SK-N-SH treated with all-trans-retinoic acid at 6 μM for 48 hours (cell line): ENCODE data around the gene C10orf105.

Experiments used
- ATAC-seq: fragments of 200-7000 bp; cut with Tn5 transposase; 3 replicates; pipeline ENCODE4 v1.9.1; 2020; ENCODE audit warnings: mild to moderate bottlenecking, moderate library complexity
- ARNTL ChIP-seq: fragments of 450-650 bp; formaldehyde crosslinking; IDR thresholded peaks from 2 replicates; pipeline ENCODE4 v1.5.0; 2020; ENCODE audit warnings: low read depth, mild to moderate bottlenecking, moderate library complexity, borderline replicate concordance
- BACH2 ChIP-seq: fragments of 250-450 bp; sonication (Bioruptor Pico); IDR thresholded peaks from 2 replicates; pipeline ENCODE4 v1.9.0; 2021; ENCODE audit warnings: mild to moderate bottlenecking, borderline replicate concordance
- CSDC2 ChIP-seq: fragments of 250-450 bp; sonication (Bioruptor Pico); IDR thresholded peaks from 2 replicates; pipeline ENCODE4 v1.5.0; 2020; ENCODE audit warnings: mild to moderate bottlenecking, moderate library complexity
- CSRNP3 ChIP-seq: fragments of 250-450 bp; sonication (Bioruptor Pico); IDR thresholded peaks from 2 replicates; pipeline ENCODE4 v1.5.1; 2021; ENCODE audit warnings: mild to moderate bottlenecking, moderate library complexity
- ESRRG ChIP-seq: fragments of 250-450 bp; sonication (Bioruptor Pico); IDR thresholded peaks from 2 replicates; pipeline ENCODE4 v1.6.1; 2021; ENCODE audit warnings: mild to moderate bottlenecking
- GLIS3 ChIP-seq: fragments of 250-450 bp; sonication (Bioruptor Pico); IDR thresholded peaks from 2 replicates; pipeline ENCODE4 v1.5.0; 2020; ENCODE audit warnings: mild to moderate bottlenecking, moderate library complexity
- ISL1 ChIP-seq: fragments of 250-450 bp; sonication (Bioruptor Pico); IDR thresholded peaks from 2 replicates; pipeline ENCODE4 v2.1.2; 2022; ENCODE audit warnings: mild to moderate bottlenecking, moderate library complexity
- OSR1 ChIP-seq: fragments of 250-450 bp; sonication (Bioruptor Pico); IDR thresholded peaks from 2 replicates; pipeline ENCODE4 v1.8.0; 2022; ENCODE audit warnings: moderate library complexity, mild to moderate bottlenecking, inconsistent platforms
- PPARA ChIP-seq: fragments of 250-450 bp; sonication (Bioruptor Pico); IDR thresholded peaks from 2 replicates; pipeline ENCODE4 v1.5.0; 2020; ENCODE audit warnings: mild to moderate bottlenecking, borderline replicate concordance
- RARB ChIP-seq: fragments of 250-450 bp; sonication (Bioruptor Pico); IDR thresholded peaks from 2 replicates; pipeline ENCODE4 v1.8.0; 2021; ENCODE audit warnings: mild to moderate bottlenecking, moderate library complexity
- SNAI2 ChIP-seq: fragments of 250-450 bp; sonication (Bioruptor Pico); IDR thresholded peaks from 2 replicates; pipeline ENCODE4 v1.5.0; 2020; ENCODE audit warnings: mild to moderate bottlenecking, moderate library complexity
- TOX ChIP-seq: fragments of 250-450 bp; sonication (Bioruptor Pico); IDR thresholded peaks from 2 replicates; pipeline ENCODE4 v1.8.0; 2021; ENCODE audit warnings: mild to moderate bottlenecking, moderate library complexity, borderline replicate concordance
- TSHZ2 ChIP-seq: fragments of 250-450 bp; sonication (Bioruptor Pico); IDR thresholded peaks from 2 replicates; pipeline ENCODE4 v1.5.0; 2020; ENCODE audit warnings: mild to moderate bottlenecking, moderate library complexity
- ZC3H10 ChIP-seq: fragments of 250-450 bp; sonication (Bioruptor Pico); IDR thresholded peaks from 2 replicates; pipeline ENCODE4 v1.5.1; 2021; ENCODE audit warnings: mild to moderate bottlenecking, moderate library complexity
- ZFP3 ChIP-seq: fragments of 250-450 bp; sonication (Bioruptor Pico); IDR thresholded peaks from 2 replicates; pipeline ENCODE4 v1.5.0; 2020; ENCODE audit warnings: mild to moderate bottlenecking, moderate library complexity
- ZFP30 ChIP-seq: fragments of 450-650 bp; formaldehyde crosslinking; IDR thresholded peaks from 2 replicates; pipeline ENCODE4 v1.5.0; 2022; ENCODE audit warnings: mild to moderate bottlenecking, moderate library complexity
- ZNF565 ChIP-seq: fragments of 450-650 bp; formaldehyde crosslinking; conservative IDR thresholded peaks from 2 replicates; pipeline ENCODE4 v1.5.0; 2020; ENCODE audit warnings: low read depth, mild to moderate bottlenecking, moderate library complexity
- ZNF70 ChIP-seq: fragments of 450-650 bp; formaldehyde crosslinking; IDR thresholded peaks from 2 replicates; pipeline ENCODE4 v1.5.0; 2020; ENCODE audit warnings: mild to moderate bottlenecking, moderate library complexity
- ZNF8 ChIP-seq: fragments of 450-650 bp; formaldehyde crosslinking; IDR thresholded peaks from 2 replicates; pipeline ENCODE4 v1.5.0; 2020; ENCODE audit warnings: mild to moderate bottlenecking, moderate library complexity
- TF ChIP-seq, protein P1 (sequence below): fragments of 250-450 bp; sonication (Bioruptor Pico); IDR thresholded peaks from 2 replicates; pipeline ENCODE4 v1.8.0; 2021; ENCODE audit warnings: low read depth, mild to moderate bottlenecking, moderate library complexity, borderline replicate concordance
- TF ChIP-seq, protein P2 (sequence below): fragments of 250-450 bp; sonication (Bioruptor Pico); IDR thresholded peaks from 2 replicates; pipeline ENCODE4 v1.5.1; 2020; ENCODE audit warnings: low read depth, mild to moderate bottlenecking, moderate library complexity
- TF ChIP-seq, protein P3 (sequence below): fragments of 250-450 bp; sonication (Bioruptor Pico); IDR thresholded peaks from 2 replicates; pipeline ENCODE4 v1.8.0; 2020; ENCODE audit warnings: mild to moderate bottlenecking, moderate library complexity, borderline replicate concordance

Gene C10orf105

DNA sequence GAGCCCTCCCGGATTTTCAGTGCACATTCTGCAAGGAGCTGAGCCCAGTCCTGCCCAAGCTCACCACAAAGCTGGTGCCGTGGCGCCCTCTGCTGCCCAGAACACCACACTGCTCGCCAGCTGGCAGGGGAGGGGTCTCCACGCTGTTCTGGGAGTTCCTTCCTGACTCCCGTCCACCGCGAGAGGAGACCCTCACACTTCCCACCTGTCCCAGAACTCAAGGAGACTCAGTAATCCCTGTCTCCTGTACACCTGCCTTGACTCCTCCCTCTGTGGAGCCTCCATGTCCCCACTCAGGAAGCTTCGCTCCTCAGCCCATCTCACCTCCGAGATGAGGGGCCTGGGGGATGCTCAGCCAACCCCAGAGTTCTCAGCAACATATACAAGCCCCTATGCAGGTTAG lies 11.3 kb downstream of the C10orf105 start:
- peak; percentile 83 for ATAC-seq
- TF ChIP-seq ARNTL: no peak
- no peak for TF ChIP-seq OSR1 (CRISPR knock-in tag)
- no peak for TF ChIP-seq CSRNP3 (CRISPR knock-in tag)
- no peak for TF ChIP-seq ZFP3 (CRISPR knock-in tag)
- TF ChIP-seq ZNF8: no peak
- TF ChIP-seq ISL1: no peak
- TF ChIP-seq TOX (CRISPR knock-in tag): no peak
- no peak for TF ChIP-seq ZNF70
- TF ChIP-seq, protein P1, sequence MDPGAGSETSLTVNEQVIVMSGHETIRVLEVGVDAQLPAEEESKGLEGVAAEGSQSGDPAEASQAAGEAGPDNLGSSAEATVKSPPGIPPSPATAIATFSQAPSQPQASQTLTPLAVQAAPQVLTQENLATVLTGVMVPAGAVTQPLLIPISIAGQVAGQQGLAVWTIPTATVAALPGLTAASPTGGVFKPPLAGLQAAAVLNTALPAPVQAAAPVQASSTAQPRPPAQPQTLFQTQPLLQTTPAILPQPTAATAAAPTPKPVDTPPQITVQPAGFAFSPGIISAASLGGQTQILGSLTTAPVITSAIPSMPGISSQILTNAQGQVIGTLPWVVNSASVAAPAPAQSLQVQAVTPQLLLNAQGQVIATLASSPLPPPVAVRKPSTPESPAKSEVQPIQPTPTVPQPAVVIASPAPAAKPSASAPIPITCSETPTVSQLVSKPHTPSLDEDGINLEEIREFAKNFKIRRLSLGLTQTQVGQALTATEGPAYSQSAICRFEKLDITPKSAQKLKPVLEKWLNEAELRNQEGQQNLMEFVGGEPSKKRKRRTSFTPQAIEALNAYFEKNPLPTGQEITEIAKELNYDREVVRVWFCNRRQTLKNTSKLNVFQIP (CRISPR knock-in tag): no peak
- TF ChIP-seq ESRRG: no peak
- no peak for TF ChIP-seq PPARA (CRISPR knock-in tag)
- TF ChIP-seq, protein P2, sequence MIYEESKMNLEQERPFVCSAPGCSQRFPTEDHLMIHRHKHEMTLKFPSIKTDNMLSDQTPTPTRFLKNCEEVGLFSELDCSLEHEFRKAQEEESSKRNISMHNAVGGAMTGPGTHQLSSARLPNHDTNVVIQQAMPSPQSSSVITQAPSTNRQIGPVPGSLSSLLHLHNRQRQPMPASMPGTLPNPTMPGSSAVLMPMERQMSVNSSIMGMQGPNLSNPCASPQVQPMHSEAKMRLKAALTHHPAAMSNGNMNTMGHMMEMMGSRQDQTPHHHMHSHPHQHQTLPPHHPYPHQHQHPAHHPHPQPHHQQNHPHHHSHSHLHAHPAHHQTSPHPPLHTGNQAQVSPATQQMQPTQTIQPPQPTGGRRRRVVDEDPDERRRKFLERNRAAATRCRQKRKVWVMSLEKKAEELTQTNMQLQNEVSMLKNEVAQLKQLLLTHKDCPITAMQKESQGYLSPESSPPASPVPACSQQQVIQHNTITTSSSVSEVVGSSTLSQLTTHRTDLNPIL (CRISPR knock-in tag): no peak
- no peak for TF ChIP-seq GLIS3
- no peak for TF ChIP-seq BACH2 (CRISPR knock-in tag)
- TF ChIP-seq ZNF565: no peak
- no peak for TF ChIP-seq ZC3H10 (CRISPR knock-in tag)
- TF ChIP-seq RARB (CRISPR knock-in tag): no peak
- TF ChIP-seq CSDC2 (CRISPR knock-in tag): no peak
- no peak for TF ChIP-seq ZFP30
- TF ChIP-seq SNAI2 (CRISPR knock-in tag): no peak

DNA sequence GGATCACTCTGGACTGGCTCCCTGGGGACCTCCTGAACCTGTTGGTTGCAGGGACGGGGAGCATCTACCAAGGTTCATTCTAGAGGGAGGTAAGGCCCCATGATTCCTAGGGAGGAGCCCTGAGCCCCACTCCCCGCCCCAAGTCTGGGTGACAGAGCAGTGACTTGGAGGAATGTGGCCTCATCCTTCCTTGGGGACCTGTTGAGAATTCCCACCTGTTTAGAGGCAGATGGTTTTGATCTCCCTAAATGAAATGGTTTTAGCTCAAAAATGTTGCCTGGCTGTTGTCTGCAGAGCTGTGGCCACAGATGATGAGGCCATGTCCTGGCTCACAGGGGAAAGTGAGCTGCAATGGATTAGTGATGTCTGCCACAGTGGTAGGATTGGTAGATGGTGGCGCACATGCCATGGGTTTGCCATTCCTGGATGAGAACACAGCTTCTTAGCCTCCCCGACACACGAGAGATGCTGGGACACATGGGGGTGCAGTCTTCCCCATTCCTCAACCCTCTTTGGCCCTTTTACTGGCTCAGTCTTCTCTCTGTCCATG lies 12.3 kb downstream of the C10orf105 start:
- ATAC-seq: no peak
- TF ChIP-seq, protein P3, sequence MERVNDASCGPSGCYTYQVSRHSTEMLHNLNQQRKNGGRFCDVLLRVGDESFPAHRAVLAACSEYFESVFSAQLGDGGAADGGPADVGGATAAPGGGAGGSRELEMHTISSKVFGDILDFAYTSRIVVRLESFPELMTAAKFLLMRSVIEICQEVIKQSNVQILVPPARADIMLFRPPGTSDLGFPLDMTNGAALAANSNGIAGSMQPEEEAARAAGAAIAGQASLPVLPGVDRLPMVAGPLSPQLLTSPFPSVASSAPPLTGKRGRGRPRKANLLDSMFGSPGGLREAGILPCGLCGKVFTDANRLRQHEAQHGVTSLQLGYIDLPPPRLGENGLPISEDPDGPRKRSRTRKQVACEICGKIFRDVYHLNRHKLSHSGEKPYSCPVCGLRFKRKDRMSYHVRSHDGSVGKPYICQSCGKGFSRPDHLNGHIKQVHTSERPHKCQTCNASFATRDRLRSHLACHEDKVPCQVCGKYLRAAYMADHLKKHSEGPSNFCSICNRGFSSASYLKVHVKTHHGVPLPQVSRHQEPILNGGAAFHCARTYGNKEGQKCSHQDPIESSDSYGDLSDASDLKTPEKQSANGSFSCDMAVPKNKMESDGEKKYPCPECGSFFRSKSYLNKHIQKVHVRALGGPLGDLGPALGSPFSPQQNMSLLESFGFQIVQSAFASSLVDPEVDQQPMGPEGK (CRISPR knock-in tag): no peak
- TF ChIP-seq CSDC2 (CRISPR knock-in tag): no peak
- TF ChIP-seq ZNF8: no peak
- TF ChIP-seq RARB (CRISPR knock-in tag): no peak
- no peak for TF ChIP-seq ZNF70
- TF ChIP-seq TSHZ2 (CRISPR knock-in tag): no peak

DNA sequence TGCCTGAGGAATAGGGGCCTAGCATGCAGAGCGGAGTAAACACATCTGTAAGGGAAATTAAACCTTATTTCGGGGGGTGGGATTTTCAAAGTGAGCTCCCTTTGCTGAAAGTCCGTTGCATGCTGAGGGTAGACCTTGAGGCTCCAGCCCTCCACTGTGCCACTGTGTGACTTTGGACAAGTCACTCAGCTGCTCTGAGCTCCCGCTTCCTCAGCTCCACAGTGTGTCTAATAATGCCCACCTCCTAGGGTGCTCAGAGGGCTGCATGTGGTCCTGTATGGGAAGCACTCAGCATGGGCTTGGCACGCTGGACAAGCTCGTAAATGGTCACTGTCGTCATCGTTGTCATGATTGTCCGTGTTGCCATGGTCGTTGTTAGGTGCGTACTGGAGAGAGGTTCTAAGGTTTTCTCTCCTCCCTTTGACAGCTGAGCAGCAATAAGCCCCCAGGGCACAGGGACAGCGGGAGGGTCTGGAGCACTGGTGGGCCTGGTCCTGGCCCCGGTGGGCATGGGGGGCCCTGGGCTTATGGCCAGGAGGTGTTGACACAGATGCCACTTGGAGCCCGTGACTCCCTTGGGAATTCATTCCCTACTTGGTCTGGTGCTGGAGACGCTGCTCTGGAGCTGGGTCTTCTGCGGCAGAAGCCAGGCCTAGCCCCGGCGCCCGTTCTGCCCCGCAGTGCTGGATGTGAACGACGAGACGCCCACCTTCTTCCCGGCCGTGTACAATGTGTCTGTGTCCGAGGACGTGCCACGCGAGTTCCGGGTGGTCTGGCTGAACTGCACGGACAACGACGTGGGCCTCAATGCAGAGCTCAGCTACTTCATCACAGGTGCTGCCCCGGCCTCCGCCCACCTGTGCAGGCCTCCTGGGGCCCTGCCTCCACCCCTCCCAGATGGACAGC lies 13.1 kb downstream of the C10orf105 start:
- TF ChIP-seq ESRRG (no peak), CSRNP3 (CRISPR knock-in tag) (no peak), ZFP30 (no peak)
- TF ChIP-seq, protein P2 (CRISPR knock-in tag): no peak
- no peak for ATAC-seq
